Measurements from ENCODE around the gene BEST4. TPM values are rescaled to one million over a fixed set of nuclear protein-coding genes. Genes with fewer than 3 reads are reported as not detected.
A peak's percentile ranks its signal among the peaks of the same experiment; 100 is the strongest.
"Not testable (repeated sequence)": the region's sequence is repeated elsewhere in the genome, so short reads cannot be mapped to it uniquely, and the experiment has no call there.

Gene BEST4
- total RNA-seq, 5 donors from 2014 or later (not counting 1 experiment from before 2014, with no cell fraction given): 0.75 to 2.4 (median 1.6) TPM

GRCh38 chr1:44826375-44827196 is 38.6 kb upstream of the BEST4 start:
- WGBS (ENCODE audit: insufficient coverage): 64% methylated on average over 19 of the region's 24 CpGs
- no peak overlapping the region for H3K27ac Mint-ChIP-seq
- Histone ChIP-seq H3K4me3 (ENCODE audit: control insufficient read depth in 1 of 2, extremely low read depth in 1 of 2, low read length in 1 of 2) (no peak overlapping the region), H3K27ac (ENCODE audit: low read length) (no peak overlapping the region), H3K36me3 (ENCODE audit: control insufficient read depth in 2 of 2, extremely low read depth in 1 of 2, insufficient read depth in 1 of 2, low read length in 1 of 2) (no peaks in the 10 kb centered on the region), H3K4me1 (ENCODE audit: control insufficient read depth in 1 of 2, extremely low read depth in 1 of 2, insufficient read depth in 2 of 2, low read length in 2 of 2) (no peaks in the 10 kb centered on the region), H3K9me3 (no peaks in the 10 kb centered on the region), H3K27me3 (replicated peaks in 1 of 2; ENCODE audit: control insufficient read depth in 2 of 2, extremely low read depth in 1 of 2, insufficient read depth in 2 of 2, low read length in 1 of 2) (peaks cover 0 to 12% of the 10 kb centered on the region in 2 experiments)
- H3K9me3 Mint-ChIP-seq: no peaks in the 10 kb centered on the region
- H3K27me3 Mint-ChIP-seq: no peaks in the 10 kb centered on the region
- H3K4me3 Mint-ChIP-seq: no peak overlapping the region
- CTCF ChIA-PET: no interaction called here
- H3K4me1 Mint-ChIP-seq: peaks cover 0 to 1% (median under 1%) of the 10 kb centered on the region in 3 donors
- ATAC-seq (replicated peaks in 1 of 4): no peak
- no peaks in the 10 kb centered on the region for H3K36me3 Mint-ChIP-seq
- DNase-seq: no peak
- POLR2A ChIA-PET: no interaction called here

- POLR2A ChIA-PET; H3K4me3 ChIP-seq (ENCODE audit: control insufficient read depth in 1 of 2, extremely low read depth in 1 of 2, low read length in 1 of 2); H3K27ac Mint-ChIP-seq; ATAC-seq (replicated peaks in 1 of 4); DNase-seq; H3K27ac ChIP-seq (ENCODE audit: low read length); H3K4me3 Mint-ChIP-seq; H3K36me3 Mint-ChIP-seq; H3K36me3 ChIP-seq (ENCODE audit: control insufficient read depth in 2 of 2, extremely low read depth in 1 of 2, insufficient read depth in 1 of 2, low read length in 1 of 2); H3K9me3 Mint-ChIP-seq; H3K27me3 Mint-ChIP-seq; CTCF ChIA-PET; H3K9me3 ChIP-seq: not testable (repeated sequence)
- H3K4me1 Mint-ChIP-seq: peaks cover 17 to 23% (median 22%) of the 10 kb centered on the region in 3 donors
- WGBS (ENCODE audit: insufficient coverage): 98% methylated on average over 5 of the region's 6 CpGs
- peaks cover 8 to 17% of the 10 kb centered on the region in 2 experiments for H3K4me1 ChIP-seq (ENCODE audit: control insufficient read depth in 1 of 2, extremely low read depth in 1 of 2, insufficient read depth in 2 of 2, low read length in 2 of 2)
- H3K27me3 ChIP-seq (replicated peaks in 1 of 2; ENCODE audit: control insufficient read depth in 2 of 2, extremely low read depth in 1 of 2, insufficient read depth in 2 of 2, low read length in 1 of 2): peaks cover 0 to 12% of the 10 kb centered on the region in 2 experiments
These were observed 36.4 kb upstream of the BEST4 start for GRCh38 chr1:44824392-44824791.

- H3K27ac Mint-ChIP-seq: no peak overlapping the region
- H3K27me3 Mint-ChIP-seq: no peaks in the 10 kb centered on the region
- POLR2A ChIA-PET: interaction anchor here in 1 of 2 donors (0.6 kb wide), 1 partner anchor 39 kb away, joined by 4 read pairs; no protein-coding TSS in a partner anchor
These were observed 35.0 kb upstream of the BEST4 start for GRCh38 chr1:44822981-44823451.

GRCh38 chr1:44822131-44822701 is 34.2 kb upstream of the BEST4 start:
- Mint-ChIP-seq H3K27me3 (no peaks in the 10 kb centered on the region), H3K4me3 (no peak overlapping the region), H3K4me1 (peaks cover 31 to 39% (median 34%) of the 10 kb centered on the region in 3 donors), H3K36me3 (no peaks in the 10 kb centered on the region), H3K9me3 (no peaks in the 10 kb centered on the region), H3K27ac (peak overlapping the region in 1 of 2 donors; percentile 100)
- no peaks in the 10 kb centered on the region for H3K36me3 ChIP-seq (ENCODE audit: control insufficient read depth in 2 of 2, extremely low read depth in 1 of 2, insufficient read depth in 1 of 2, low read length in 1 of 2)
- H3K4me1 ChIP-seq (ENCODE audit: control insufficient read depth in 1 of 2, extremely low read depth in 1 of 2, insufficient read depth in 2 of 2, low read length in 2 of 2): peaks cover 10 to 27% of the 10 kb centered on the region in 2 experiments
- H3K27me3 ChIP-seq (replicated peaks in 1 of 2; ENCODE audit: control insufficient read depth in 2 of 2, extremely low read depth in 1 of 2, insufficient read depth in 2 of 2, low read length in 1 of 2): peaks cover 0 to 6% of the 10 kb centered on the region in 2 experiments
- DNase-seq (no peak), ATAC-seq (replicated peaks in 1 of 4) (no peak)
- POLR2A ChIA-PET: interaction anchor here (0.5 to 1.1 kb wide), 2 partner anchors 22 to 285 kb away, joined by 4 read pairs; partner anchors contain the start of gene PLK3 (in 1 of the 2)
- H3K4me3 ChIP-seq (ENCODE audit: control insufficient read depth in 1 of 2, extremely low read depth in 1 of 2, low read length in 1 of 2): no peak overlapping the region
- CTCF ChIA-PET: no interaction called here
- 83% methylated on average over 4 of the region's 6 CpGs for WGBS (ENCODE audit: insufficient coverage)
- no peak overlapping the region for H3K27ac ChIP-seq (ENCODE audit: low read length)
- H3K9me3 ChIP-seq: no peaks in the 10 kb centered on the region

More at GRCh38 chr1:44822981-44823451, 35.0 kb upstream of the BEST4 start:
- peaks cover 0 to 12% of the 10 kb centered on the region in 2 experiments for H3K27me3 ChIP-seq (replicated peaks in 1 of 2; ENCODE audit: control insufficient read depth in 2 of 2, extremely low read depth in 1 of 2, insufficient read depth in 2 of 2, low read length in 1 of 2)
- no peaks in the 10 kb centered on the region for H3K36me3 ChIP-seq (ENCODE audit: control insufficient read depth in 2 of 2, extremely low read depth in 1 of 2, insufficient read depth in 1 of 2, low read length in 1 of 2)
- 93% methylated on average over 10 of the region's 15 CpGs for WGBS (ENCODE audit: insufficient coverage)
- H3K4me3 ChIP-seq (ENCODE audit: control insufficient read depth in 1 of 2, extremely low read depth in 1 of 2, low read length in 1 of 2): no peak overlapping the region
- Mint-ChIP-seq H3K4me1 (peaks cover 26 to 35% (median 29%) of the 10 kb centered on the region in 3 donors), H3K4me3 (no peak overlapping the region), H3K9me3 (no peaks in the 10 kb centered on the region), H3K36me3 (no peaks in the 10 kb centered on the region)
- peaks cover 10 to 27% of the 10 kb centered on the region in 2 experiments for H3K4me1 ChIP-seq (ENCODE audit: control insufficient read depth in 1 of 2, extremely low read depth in 1 of 2, insufficient read depth in 2 of 2, low read length in 2 of 2)
- no peak for DNase-seq
- no peaks in the 10 kb centered on the region for H3K9me3 ChIP-seq
- no peak overlapping the region for H3K27ac ChIP-seq (ENCODE audit: low read length)
- CTCF ChIA-PET: no interaction called here
- no peak for ATAC-seq (replicated peaks in 1 of 4)

- DNase-seq (no peak), ATAC-seq (replicated peaks in 1 of 4) (no peak)
- no peaks in the 10 kb centered on the region for H3K36me3 ChIP-seq (ENCODE audit: control insufficient read depth in 2 of 2, extremely low read depth in 1 of 2, insufficient read depth in 1 of 2, low read length in 1 of 2)
- WGBS (ENCODE audit: insufficient coverage): 89% methylated on average over 3 of the region's 9 CpGs
- no peaks in the 10 kb centered on the region for H3K27me3 ChIP-seq (replicated peaks in 1 of 2; ENCODE audit: control insufficient read depth in 2 of 2, extremely low read depth in 1 of 2, insufficient read depth in 2 of 2, low read length in 1 of 2)
- Mint-ChIP-seq H3K4me1 (peaks cover 31 to 39% (median 34%) of the 10 kb centered on the region in 3 donors), H3K27me3 (no peaks in the 10 kb centered on the region), H3K36me3 (no peaks in the 10 kb centered on the region), H3K27ac (peak overlapping the region; percentile 100), H3K9me3 (no peaks in the 10 kb centered on the region), H3K4me3 (peak overlapping the region; percentile 84 to 96 (median 95))
- ChIA-PET POLR2A (interaction anchor here in 1 of 2 donors (0.5 to 1.2 kb wide), 3 partner anchors 21 to 99 kb away, joined by 4 to 5 read pairs (median 4); partner anchors contain the start of gene PLK3), CTCF (interaction anchor here (0.5 to 0.8 kb wide), 3 partner anchors 12 to 21 kb away, joined by 3 to 4 read pairs (median 3); partner anchors contain the start of gene PLK3 (in 1 of the 2))
- H3K27ac ChIP-seq (ENCODE audit: low read length): no peak overlapping the region
- H3K4me1 ChIP-seq (ENCODE audit: control insufficient read depth in 1 of 2, extremely low read depth in 1 of 2, insufficient read depth in 2 of 2, low read length in 2 of 2): peaks cover 10 to 27% of the 10 kb centered on the region in 2 experiments
- H3K9me3 ChIP-seq: no peaks in the 10 kb centered on the region
- H3K4me3 ChIP-seq (ENCODE audit: control insufficient read depth in 1 of 2, extremely low read depth in 1 of 2, low read length in 1 of 2): no peak overlapping the region
These were observed 33.3 kb upstream of the BEST4 start for GRCh38 chr1:44821240-44821715.

Measured in T-cell (primary cell).